Mononuclear cell (primary cell): ENCODE data around the gene ELAVL4. TPM values are rescaled to one million over a fixed set of nuclear protein-coding genes. Genes with fewer than 3 reads are reported as not detected.
"Not testable (repeated sequence)": the region's sequence is repeated elsewhere in the genome, so short reads cannot be mapped to it uniquely, and the experiment has no call there.

Experiments
- H3K27me3 ChIP-seq: 2 replicates; pipeline ENCODE4 v1.6.0; 2011; ENCODE audit warnings: low read length, control low read depth; ENCODE audit not compliant: insufficient read depth
- H3K4me1 ChIP-seq: 2 replicates; pipeline ENCODE4 v1.5.1; 2011; ENCODE audit warnings: mild to moderate bottlenecking, low read length, control low read depth; ENCODE audit not compliant: insufficient read depth
- H3K4me3 ChIP-seq: 2 replicates; pipeline ENCODE4 v1.5.1; 2011; ENCODE audit warnings: mild to moderate bottlenecking, low read length, moderate library complexity
- H3K9me3 ChIP-seq: 2 replicates; pipeline ENCODE4 v1.5.1; 2011; ENCODE audit warnings: low read depth, mild to moderate bottlenecking, control low read depth, low read length
- total RNA-seq: library from RNA; depleted of rRNA; stranded (reverse); fragments of >200 nt; gene quantifications from one replicate; pipeline ENCODE4 v1.2.3, GENCODE V29; 2012

Gene ELAVL4
- total RNA-seq, 1 donor = not detected

- Histone ChIP-seq H3K4me3 (no peak overlapping the region), H3K9me3 (no peaks in the 10 kb centered on the region), H3K4me1 (no peaks in the 10 kb centered on the region), H3K27me3 (no peaks in the 10 kb centered on the region)
Measured at GRCh38 chr1:50147191-50147850, 38.6 kb downstream of the ELAVL4 start.

- H3K9me3 ChIP-seq = no peaks in the 10 kb centered on the region
- H3K27me3 ChIP-seq = no peaks in the 10 kb centered on the region
- H3K4me1 ChIP-seq = no peaks in the 10 kb centered on the region
- H3K4me3 ChIP-seq = no peak overlapping the region
Measured at GRCh38 chr1:50148142-50148923, 39.6 kb downstream of the ELAVL4 start.

GRCh38 chr1:50152236-50152635 is 43.5 kb downstream of the ELAVL4 start:
- Histone ChIP-seq H3K9me3 (no peaks in the 10 kb centered on the region), H3K4me1 (no peaks in the 10 kb centered on the region), H3K4me3 (no peak overlapping the region), H3K27me3 (no peaks in the 10 kb centered on the region)

- no peak overlapping the region for H3K4me3 ChIP-seq
- H3K9me3 ChIP-seq = no peaks in the 10 kb centered on the region
- no peaks in the 10 kb centered on the region for H3K27me3 ChIP-seq
- no peaks in the 10 kb centered on the region for H3K4me1 ChIP-seq
Measured at GRCh38 chr1:50155541-50155940, 46.8 kb downstream of the ELAVL4 start.

- no peak overlapping the region for H3K4me3 ChIP-seq
- no peaks in the 10 kb centered on the region for H3K4me1 ChIP-seq
- no peaks in the 10 kb centered on the region for H3K9me3 ChIP-seq
- H3K27me3 ChIP-seq = no peaks in the 10 kb centered on the region
Measured at GRCh38 chr1:50156241-50157010, 47.7 kb downstream of the ELAVL4 start.

- H3K9me3 ChIP-seq = no peaks in the 10 kb centered on the region
- H3K4me1 ChIP-seq = no peaks in the 10 kb centered on the region
Measured at GRCh38 chr1:50157306-50157941, 48.7 kb downstream of the ELAVL4 start.

GRCh38 chr1:50158421-50158820 is 49.7 kb downstream of the ELAVL4 start:
- H3K27me3 ChIP-seq = no peaks in the 10 kb centered on the region
- H3K4me1 ChIP-seq = no peaks in the 10 kb centered on the region
- no peaks in the 10 kb centered on the region for H3K9me3 ChIP-seq
- no peak overlapping the region for H3K4me3 ChIP-seq

More at GRCh38 chr1:50157306-50157941, 48.7 kb downstream of the ELAVL4 start:
- Histone ChIP-seq H3K27me3 (no peaks in the 10 kb centered on the region), H3K4me3 (no peak overlapping the region)

- Histone ChIP-seq H3K4me3 (no peak overlapping the region), H3K9me3 (no peaks in the 10 kb centered on the region), H3K4me1 (no peaks in the 10 kb centered on the region), H3K27me3 (no peaks in the 10 kb centered on the region)
Measured at GRCh38 chr1:50163680-50164079, 55.0 kb downstream of the ELAVL4 start.

GRCh38 chr1:50166351-50166750 is 57.6 kb downstream of the ELAVL4 start:
- H3K4me3 ChIP-seq, H3K9me3 ChIP-seq, H3K27me3 ChIP-seq, H3K4me1 ChIP-seq: not testable (repeated sequence)

- no peaks in the 10 kb centered on the region for H3K4me1 ChIP-seq
- H3K9me3 ChIP-seq = no peaks in the 10 kb centered on the region
- no peak overlapping the region for H3K4me3 ChIP-seq
- no peaks in the 10 kb centered on the region for H3K27me3 ChIP-seq
Measured at GRCh38 chr1:50172299-50172698, 63.6 kb downstream of the ELAVL4 start.

- no peaks in the 10 kb centered on the region for H3K27me3 ChIP-seq
- no peak overlapping the region for H3K4me3 ChIP-seq
- H3K9me3 ChIP-seq = no peaks in the 10 kb centered on the region
- no peaks in the 10 kb centered on the region for H3K4me1 ChIP-seq
Measured at GRCh38 chr1:50174101-50174500, 65.4 kb downstream of the ELAVL4 start.

GRCh38 chr1:50175719-50176639 is 67.3 kb downstream of the ELAVL4 start:
- no peaks in the 10 kb centered on the region for H3K27me3 ChIP-seq
- H3K4me3 ChIP-seq = no peak overlapping the region
- H3K9me3 ChIP-seq = no peaks in the 10 kb centered on the region
- H3K4me1 ChIP-seq = no peaks in the 10 kb centered on the region

GRCh38 chr1:50177994-50178393 is 69.3 kb downstream of the ELAVL4 start:
- H3K9me3 ChIP-seq = no peaks in the 10 kb centered on the region
- H3K4me1 ChIP-seq = no peaks in the 10 kb centered on the region
- H3K4me3 ChIP-seq = no peak overlapping the region
- no peaks in the 10 kb centered on the region for H3K27me3 ChIP-seq

- H3K4me3 ChIP-seq = no peak overlapping the region
- no peaks in the 10 kb centered on the region for H3K27me3 ChIP-seq
- H3K9me3 ChIP-seq = no peaks in the 10 kb centered on the region
- H3K4me1 ChIP-seq = peaks cover 4% of the 10 kb centered on the region
Measured at GRCh38 chr1:50179639-50180038, 70.9 kb downstream of the ELAVL4 start.
